ENCODE measurements around the gene KLHL22. TPM values are rescaled to one million over a fixed set of nuclear protein-coding genes. Genes with fewer than 3 reads are reported as not detected.
A peak's percentile ranks its signal among the peaks of the same experiment; 100 is the strongest.

KLHL22 gene
- total and polyA plus RNA-seq, 4 donors: 5.3 to 29.9 (median 20.4) TPM

GRCh38 chr22:20526628-20527355, 31.2 kb upstream of the KLHL22 start:
- intact Hi-C loops (cut with DNase I): no loop called here
- Histone ChIP-seq H3K4me3 (ENCODE audit: low read length in 2 of 2) (no peak overlapping the region), H3K27ac (ENCODE audit: low read depth in 1 of 2, low read length in 2 of 2) (peak overlapping the region in 1 of 2 donors; percentile 19), H3K4me1 (ENCODE audit: control insufficient read depth in 1 of 2, insufficient read depth in 2 of 2, low read length in 2 of 2) (peaks cover 0 to 8% of the 10 kb centered on the region in 2 donors), H3K27me3 (ENCODE audit: control insufficient read depth in 1 of 2, insufficient read depth in 2 of 2, low read length in 1 of 2) (no peaks in the 10 kb centered on the region), H3K9me3 (ENCODE audit: control insufficient read depth, low read length) (no peaks in the 10 kb centered on the region), H3K36me3 (ENCODE audit: control insufficient read depth in 1 of 2, insufficient read depth in 2 of 2, low read length in 1 of 2) (no peaks in the 10 kb centered on the region)
- 78 to 81% methylated on average over 6 of the region's 6 CpGs for WGBS, 2 donors
- no peak for DNase-seq
- ATAC-seq (ENCODE audit: low FRiP score): no peak

- DNase-seq (no peak), ATAC-seq (ENCODE audit: low FRiP score) (no peak)
- H3K36me3 ChIP-seq (ENCODE audit: control insufficient read depth in 1 of 2, insufficient read depth in 2 of 2, low read length in 1 of 2): no peaks in the 10 kb centered on the region
- no peak overlapping the region for H3K4me3 ChIP-seq (ENCODE audit: low read length in 2 of 2)
- 77 to 81% methylated on average over 4 of the region's 4 CpGs for WGBS, 2 donors
- no peaks in the 10 kb centered on the region for H3K9me3 ChIP-seq (ENCODE audit: control insufficient read depth, low read length)
- no peak overlapping the region for H3K27ac ChIP-seq (ENCODE audit: low read depth in 1 of 2, low read length in 2 of 2)
- no peaks in the 10 kb centered on the region for H3K27me3 ChIP-seq (ENCODE audit: control insufficient read depth in 1 of 2, insufficient read depth in 2 of 2, low read length in 1 of 2)
- intact Hi-C loops (cut with DNase I): no loop called here
- H3K4me1 ChIP-seq (ENCODE audit: control insufficient read depth in 1 of 2, insufficient read depth in 2 of 2, low read length in 2 of 2): peaks cover 0 to 8% of the 10 kb centered on the region in 2 donors
These were observed 30.7 kb upstream of the KLHL22 start for GRCh38 chr22:20526305-20526627.

DNA sequence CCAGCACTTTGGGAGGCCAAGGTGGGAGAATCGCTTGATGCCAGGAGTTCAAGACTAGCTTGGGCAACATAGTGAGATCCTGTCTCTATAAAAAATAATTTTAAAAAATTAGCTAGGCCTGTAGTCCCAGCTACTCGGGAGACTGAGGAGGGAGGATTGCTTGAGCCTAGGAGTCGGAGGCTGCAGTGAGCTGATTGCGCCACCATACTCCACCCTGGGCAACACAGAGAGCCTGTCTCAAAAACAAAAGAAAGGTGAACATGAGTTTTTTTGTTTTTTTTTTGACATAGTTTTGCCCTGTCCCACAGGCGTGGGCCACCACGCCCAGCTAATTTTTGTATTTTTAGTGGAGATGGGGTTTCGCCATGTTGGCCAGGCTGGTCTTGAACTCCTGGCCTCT, 29.5 kb upstream of the KLHL22 start:
- WGBS, 2 donors: 95 to 98% methylated on average over 7 of the region's 7 CpGs
- Histone ChIP-seq H3K27me3 (ENCODE audit: control insufficient read depth in 1 of 2, insufficient read depth in 2 of 2, low read length in 1 of 2) (no peaks in the 10 kb centered on the region), H3K9me3 (ENCODE audit: control insufficient read depth, low read length) (no peaks in the 10 kb centered on the region), H3K4me1 (ENCODE audit: control insufficient read depth in 1 of 2, insufficient read depth in 2 of 2, low read length in 2 of 2) (peaks cover 0 to 8% of the 10 kb centered on the region in 2 donors), H3K36me3 (ENCODE audit: control insufficient read depth in 1 of 2, insufficient read depth in 2 of 2, low read length in 1 of 2) (peaks cover 0 to 3% of the 10 kb centered on the region in 2 donors), H3K27ac (ENCODE audit: low read depth in 1 of 2, low read length in 2 of 2) (no peak overlapping the region), H3K4me3 (ENCODE audit: low read length in 2 of 2) (no peak overlapping the region)
- DNase-seq: no peak
- ATAC-seq (ENCODE audit: low FRiP score): no peak
- intact Hi-C loops (cut with DNase I): no loop called here

- Histone ChIP-seq H3K4me3 (ENCODE audit: low read length in 2 of 2) (no peak overlapping the region), H3K27me3 (ENCODE audit: control insufficient read depth in 1 of 2, insufficient read depth in 2 of 2, low read length in 1 of 2) (no peaks in the 10 kb centered on the region), H3K9me3 (ENCODE audit: control insufficient read depth, low read length) (no peaks in the 10 kb centered on the region), H3K4me1 (ENCODE audit: control insufficient read depth in 1 of 2, insufficient read depth in 2 of 2, low read length in 2 of 2) (peaks cover 0 to 8% of the 10 kb centered on the region in 2 donors), H3K36me3 (ENCODE audit: control insufficient read depth in 1 of 2, insufficient read depth in 2 of 2, low read length in 1 of 2) (peaks cover 0 to 3% of the 10 kb centered on the region in 2 donors), H3K27ac (ENCODE audit: low read depth in 1 of 2, low read length in 2 of 2) (no peak overlapping the region)
- no peak for ATAC-seq (ENCODE audit: low FRiP score)
- 2 to 4% methylated on average over 1 of the region's 1 CpG for WGBS, 2 donors
- intact Hi-C loops (cut with DNase I): no loop called here
- no peak for DNase-seq
These were observed 28.4 kb upstream of the KLHL22 start for GRCh38 chr22:20524004-20524481.

DNA sequence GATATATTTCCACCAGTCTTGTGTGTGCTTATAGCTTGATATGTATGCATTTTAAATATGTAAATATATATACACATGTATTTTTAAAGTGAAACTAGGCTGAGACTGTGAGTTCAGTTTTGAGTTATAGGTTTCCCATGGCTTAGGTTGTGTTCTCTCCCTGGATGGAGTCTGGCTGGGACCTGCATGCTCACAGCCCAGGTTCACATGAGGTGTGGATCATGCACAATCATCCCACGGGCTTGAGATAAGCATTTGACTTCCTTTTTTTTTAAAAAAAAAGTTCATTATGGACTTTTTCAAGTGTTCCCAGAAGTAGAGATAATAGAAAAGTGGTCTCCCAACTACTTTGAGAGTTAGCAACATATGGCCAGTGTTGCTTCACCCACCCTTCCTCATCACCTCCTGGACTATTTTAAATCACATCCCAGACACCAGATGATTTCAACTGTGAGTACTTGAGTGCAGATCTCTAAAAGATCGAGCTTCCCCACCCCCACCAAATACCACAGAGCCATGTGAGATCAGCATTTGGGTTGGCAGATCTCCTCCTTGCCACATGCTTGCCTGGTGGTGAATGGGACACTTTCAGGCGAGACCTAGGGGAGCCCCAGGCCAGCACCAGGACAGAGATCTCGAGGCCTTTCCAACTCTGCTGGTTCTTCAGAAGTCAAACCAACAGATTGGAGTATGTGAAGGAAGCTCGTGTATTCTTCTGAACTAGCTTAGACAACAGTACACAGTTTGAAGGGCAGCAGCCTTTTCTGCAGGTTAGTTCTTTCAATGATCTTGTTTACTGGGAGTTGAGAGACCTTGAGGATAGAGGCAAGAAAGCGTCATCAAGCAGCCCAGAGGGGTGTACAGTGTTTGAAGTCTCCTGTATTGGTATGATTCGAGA, 27.7 kb upstream of the KLHL22 start:
- peaks cover 0 to 8% of the 10 kb centered on the region in 2 donors for H3K4me1 ChIP-seq (ENCODE audit: control insufficient read depth in 1 of 2, insufficient read depth in 2 of 2, low read length in 2 of 2)
- ATAC-seq (ENCODE audit: low FRiP score): no peak
- no peak overlapping the region for H3K4me3 ChIP-seq (ENCODE audit: low read length in 2 of 2)
- intact Hi-C loops (cut with DNase I): no loop called here
- peak overlapping the region; percentile 15 to 21 for H3K27ac ChIP-seq (ENCODE audit: low read depth in 1 of 2, low read length in 2 of 2)
- DNase-seq: no peak
- WGBS, 2 donors: 9% methylated on average over 7 of the region's 7 CpGs
- peaks cover 0 to 3% of the 10 kb centered on the region in 2 donors for H3K36me3 ChIP-seq (ENCODE audit: control insufficient read depth in 1 of 2, insufficient read depth in 2 of 2, low read length in 1 of 2)
- no peaks in the 10 kb centered on the region for H3K27me3 ChIP-seq (ENCODE audit: control insufficient read depth in 1 of 2, insufficient read depth in 2 of 2, low read length in 1 of 2)
- no peaks in the 10 kb centered on the region for H3K9me3 ChIP-seq (ENCODE audit: control insufficient read depth, low read length)

- H3K9me3 ChIP-seq (ENCODE audit: control insufficient read depth, low read length): no peaks in the 10 kb centered on the region
- WGBS, 2 donors: 78 to 79% methylated on average over 11 of the region's 11 CpGs
- peaks cover 0 to 8% of the 10 kb centered on the region in 2 donors for H3K4me1 ChIP-seq (ENCODE audit: control insufficient read depth in 1 of 2, insufficient read depth in 2 of 2, low read length in 2 of 2)
- ATAC-seq (ENCODE audit: low FRiP score) (no peak), DNase-seq (no peak)
- intact Hi-C loops (cut with DNase I): no loop called here
- H3K27me3 ChIP-seq (ENCODE audit: control insufficient read depth in 1 of 2, insufficient read depth in 2 of 2, low read length in 1 of 2): no peaks in the 10 kb centered on the region
- H3K4me3 ChIP-seq (ENCODE audit: low read length in 2 of 2): no peak overlapping the region
- no peak overlapping the region for H3K27ac ChIP-seq (ENCODE audit: low read depth in 1 of 2, low read length in 2 of 2)
- peaks cover 0 to 3% of the 10 kb centered on the region in 2 donors for H3K36me3 ChIP-seq (ENCODE audit: control insufficient read depth in 1 of 2, insufficient read depth in 2 of 2, low read length in 1 of 2)
These were observed 26.8 kb upstream of the KLHL22 start for GRCh38 chr22:20522134-20523004.

DNA sequence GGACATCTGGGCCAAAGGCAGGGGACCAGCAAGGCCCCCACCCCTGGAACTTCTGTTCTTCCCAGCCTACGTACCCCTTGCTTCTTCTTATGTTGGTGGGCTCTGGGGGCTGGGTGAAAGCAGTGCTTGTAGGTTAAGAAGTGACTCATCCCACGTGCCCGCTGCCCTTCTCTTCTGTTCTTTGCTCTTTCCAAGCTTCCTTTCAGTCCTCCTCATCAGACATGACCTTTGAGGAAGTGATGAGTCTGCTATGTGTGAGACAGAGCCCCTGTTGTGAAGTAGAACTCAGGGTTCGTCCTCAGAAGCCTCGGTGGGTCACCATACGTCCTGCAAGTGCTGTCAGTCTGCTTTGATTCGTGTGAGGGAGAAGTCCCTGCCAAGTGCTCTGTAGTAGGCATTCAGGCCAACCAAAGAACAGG, 24.5 kb upstream of the KLHL22 start:
- H3K4me1 ChIP-seq (ENCODE audit: control insufficient read depth in 1 of 2, insufficient read depth in 2 of 2, low read length in 2 of 2): peaks cover 0 to 8% of the 10 kb centered on the region in 2 donors
- 73% methylated on average over 7 of the region's 7 CpGs for WGBS, 2 donors
- no peak for ATAC-seq (ENCODE audit: low FRiP score)
- H3K4me3 ChIP-seq (ENCODE audit: low read length in 2 of 2): no peak overlapping the region
- no peaks in the 10 kb centered on the region for H3K9me3 ChIP-seq (ENCODE audit: control insufficient read depth, low read length)
- no peaks in the 10 kb centered on the region for H3K27me3 ChIP-seq (ENCODE audit: control insufficient read depth in 1 of 2, insufficient read depth in 2 of 2, low read length in 1 of 2)
- peaks cover 0 to 3% of the 10 kb centered on the region in 2 donors for H3K36me3 ChIP-seq (ENCODE audit: control insufficient read depth in 1 of 2, insufficient read depth in 2 of 2, low read length in 1 of 2)
- DNase-seq: no peak
- intact Hi-C loops (cut with DNase I): no loop called here
- H3K27ac ChIP-seq (ENCODE audit: low read depth in 1 of 2, low read length in 2 of 2): no peak overlapping the region

GRCh38 chr22:20519558-20519957, 24.0 kb upstream of the KLHL22 start:
- Histone ChIP-seq H3K27me3 (ENCODE audit: control insufficient read depth in 1 of 2, insufficient read depth in 2 of 2, low read length in 1 of 2) (no peaks in the 10 kb centered on the region), H3K36me3 (ENCODE audit: control insufficient read depth in 1 of 2, insufficient read depth in 2 of 2, low read length in 1 of 2) (peaks cover 0 to 3% of the 10 kb centered on the region in 2 donors), H3K4me1 (ENCODE audit: control insufficient read depth in 1 of 2, insufficient read depth in 2 of 2, low read length in 2 of 2) (peaks cover 0 to 8% of the 10 kb centered on the region in 2 donors), H3K4me3 (ENCODE audit: low read length in 2 of 2) (no peak overlapping the region), H3K9me3 (ENCODE audit: control insufficient read depth, low read length) (no peaks in the 10 kb centered on the region), H3K27ac (ENCODE audit: low read depth in 1 of 2, low read length in 2 of 2) (no peak overlapping the region)
- WGBS, 2 donors: 74 to 75% methylated on average over 4 of the region's 4 CpGs
- intact Hi-C loops (cut with DNase I): no loop called here
- DNase-seq (no peak), ATAC-seq (ENCODE audit: low FRiP score) (no peak)

Measured in aorta (tissue), 5 donors.